Inflammatory macrophage treated with lipopolysaccharide for 1 hour (primary cell): Measurements from ENCODE around the gene PLEKHA7.
A peak's percentile ranks its signal among the peaks of the same experiment; 100 is the strongest.

Experiments used
- DNase-seq, 2 donors: peaks; one replicate each; pipeline ENCODE4 v3.0.0-alpha.2; 2020 to 2022

PLEKHA7 gene

DNA sequence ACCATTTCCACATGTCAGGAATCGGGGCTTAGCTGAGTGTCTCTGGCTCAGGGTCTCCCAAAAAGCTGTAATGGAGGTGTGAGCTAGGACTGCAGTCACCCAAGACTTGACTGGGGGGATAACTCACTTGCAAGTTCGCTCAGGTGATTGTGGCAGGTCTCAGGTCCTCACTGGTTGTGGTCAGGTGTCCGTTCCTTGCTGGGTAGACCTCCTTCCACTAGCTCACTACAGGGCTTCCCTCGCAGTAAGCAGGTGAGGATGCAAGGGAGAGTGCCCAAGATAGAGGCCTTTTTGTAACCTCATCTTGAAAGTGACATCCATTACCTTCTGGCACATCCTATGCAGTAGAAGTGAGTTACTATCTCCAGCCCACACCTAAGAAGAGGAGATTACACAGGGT lies 246.3 kb downstream of the PLEKHA7 start:
- DNase-seq = no peak

DNA sequence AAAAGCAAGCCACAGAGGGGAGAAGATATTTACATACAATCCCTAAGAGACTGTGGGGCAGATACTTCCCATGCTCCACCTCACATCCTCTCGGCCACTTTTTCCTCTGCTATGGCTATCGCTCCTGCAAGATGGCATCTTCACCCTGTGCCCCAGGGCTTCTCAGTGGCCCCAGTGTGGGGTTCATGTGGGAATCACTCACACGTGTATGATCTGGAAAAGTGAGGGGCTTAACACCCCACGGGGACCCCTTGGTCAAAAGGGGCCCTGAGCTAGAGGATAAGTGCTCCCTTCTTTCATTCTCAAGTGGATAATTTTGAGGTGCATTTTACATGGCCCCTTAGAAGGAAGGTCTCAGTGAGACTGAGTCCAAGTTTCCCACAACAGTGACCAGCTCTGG lies 247.1 kb downstream of the PLEKHA7 start:
- no peak for DNase-seq

DNA sequence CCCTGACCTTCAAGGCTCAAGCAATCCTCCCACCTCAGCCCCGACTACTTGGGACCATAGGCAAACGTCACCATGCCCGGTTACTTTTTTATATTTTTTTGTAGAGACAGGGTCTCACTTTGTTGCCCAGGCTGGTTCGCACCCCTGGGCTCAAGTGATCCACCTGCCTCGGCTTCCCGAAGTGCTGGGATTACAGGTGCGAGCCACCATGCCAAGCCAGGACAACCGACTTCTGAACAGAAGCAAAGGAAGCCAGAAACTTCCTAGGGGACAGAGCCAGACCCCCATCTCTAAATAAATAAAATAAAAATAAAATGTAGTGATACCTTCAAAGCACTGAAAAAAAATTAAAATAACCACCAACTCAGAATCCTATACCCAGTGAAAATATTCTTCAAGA lies 249.3 kb downstream of the PLEKHA7 start:
- no peak for DNase-seq

DNA sequence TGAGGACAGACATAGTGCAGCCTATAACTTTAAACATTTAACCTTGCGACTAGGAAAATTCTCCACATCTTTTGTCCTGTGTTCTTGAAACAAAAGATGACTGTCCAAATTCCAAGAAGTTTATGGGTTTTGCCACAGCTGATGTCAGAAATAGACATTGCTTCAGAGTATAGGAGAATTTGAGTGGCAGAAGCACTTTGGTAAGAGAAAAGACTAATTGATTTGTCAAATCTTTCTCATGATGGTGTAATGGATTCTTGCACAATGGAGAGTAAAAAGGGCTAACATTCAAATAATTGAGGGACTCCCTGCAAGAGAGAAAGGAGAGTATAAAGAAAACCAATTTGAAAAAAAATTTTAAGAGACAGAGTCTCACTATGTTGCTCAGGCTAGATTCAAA lies 250.5 kb downstream of the PLEKHA7 start:
- DNase-seq = no peak

DNA sequence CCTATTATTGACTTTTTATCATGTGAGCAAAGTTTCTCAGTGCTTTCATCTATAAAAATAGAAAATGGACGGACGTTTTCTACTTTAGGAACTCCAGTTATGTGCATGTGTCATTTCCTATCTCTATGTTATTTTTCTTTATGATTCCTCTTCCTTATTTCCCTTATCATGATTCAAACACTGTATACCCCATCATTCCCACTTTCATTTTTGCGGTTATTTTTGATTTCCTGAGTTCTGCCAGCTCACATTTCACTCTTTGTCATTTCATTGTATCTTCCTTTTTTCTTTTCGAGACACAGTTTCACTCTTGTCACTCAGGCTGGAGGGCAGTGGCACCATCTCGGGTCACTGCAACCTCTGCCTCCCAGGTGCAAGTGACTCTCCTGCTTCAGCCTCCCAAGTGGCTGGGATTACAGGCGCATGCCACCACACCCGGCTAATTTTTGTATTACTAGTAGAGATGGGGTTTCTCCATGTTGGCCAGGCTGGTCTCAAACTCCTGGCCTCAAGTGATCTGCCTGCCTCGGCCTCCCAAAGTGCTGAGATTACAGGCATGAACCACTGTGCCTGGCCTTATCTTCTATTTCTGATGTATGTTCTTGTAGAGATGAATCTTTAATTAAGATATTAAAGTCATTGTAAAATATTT lies 254.2 kb downstream of the PLEKHA7 start:
- DNase-seq = peak; percentile 14 to 15

DNA sequence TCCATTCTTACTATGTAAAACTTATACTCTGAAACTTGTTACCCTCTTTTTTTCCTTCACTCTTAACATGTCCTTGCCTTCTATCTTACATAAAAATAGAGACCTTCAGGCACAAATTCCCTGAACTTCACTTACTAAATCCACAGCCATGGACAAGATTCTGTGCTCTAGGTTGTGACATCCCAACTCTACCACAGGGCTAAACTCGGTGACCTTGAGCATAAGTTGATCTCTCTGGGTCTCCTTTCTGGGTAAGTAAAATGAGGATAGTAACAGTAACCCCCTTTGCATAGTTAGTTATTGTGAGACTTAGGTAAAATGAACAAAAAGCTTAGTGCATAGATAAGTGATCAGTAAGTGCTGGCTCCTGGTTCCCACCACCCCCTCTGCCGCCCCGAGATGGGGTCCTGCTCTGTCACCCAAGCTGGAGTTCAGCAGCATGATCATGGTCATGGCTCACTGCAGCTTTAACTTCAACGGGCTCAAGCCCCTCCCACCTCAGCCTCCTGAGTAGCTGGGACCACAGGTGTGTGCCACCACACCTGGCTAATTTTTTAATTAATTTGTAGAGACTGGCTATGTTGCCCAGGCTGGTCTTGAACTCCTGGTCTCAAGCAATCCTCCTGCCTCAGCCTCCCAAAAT lies 255.7 kb downstream of the PLEKHA7 start:
- no peak for DNase-seq

DNA sequence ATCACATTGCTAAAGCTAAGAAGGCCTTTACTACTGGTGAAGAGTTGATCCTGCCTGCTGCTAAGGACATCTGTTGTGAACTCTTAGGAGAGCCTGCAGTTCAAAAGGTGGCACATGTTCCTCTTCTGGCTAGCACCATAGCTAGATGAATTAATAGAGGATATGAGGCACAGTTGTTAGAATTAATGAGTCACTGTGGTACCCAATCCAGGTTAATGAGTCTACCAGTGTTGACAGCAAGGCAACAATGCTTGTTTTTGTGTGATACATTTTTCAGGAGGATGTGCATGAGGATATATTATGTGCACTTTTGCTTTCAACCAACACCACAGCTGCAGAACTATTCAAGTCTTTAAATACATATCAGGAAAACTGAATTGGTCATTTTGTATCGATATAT lies 263.8 kb downstream of the PLEKHA7 start:
- no peak for DNase-seq

DNA sequence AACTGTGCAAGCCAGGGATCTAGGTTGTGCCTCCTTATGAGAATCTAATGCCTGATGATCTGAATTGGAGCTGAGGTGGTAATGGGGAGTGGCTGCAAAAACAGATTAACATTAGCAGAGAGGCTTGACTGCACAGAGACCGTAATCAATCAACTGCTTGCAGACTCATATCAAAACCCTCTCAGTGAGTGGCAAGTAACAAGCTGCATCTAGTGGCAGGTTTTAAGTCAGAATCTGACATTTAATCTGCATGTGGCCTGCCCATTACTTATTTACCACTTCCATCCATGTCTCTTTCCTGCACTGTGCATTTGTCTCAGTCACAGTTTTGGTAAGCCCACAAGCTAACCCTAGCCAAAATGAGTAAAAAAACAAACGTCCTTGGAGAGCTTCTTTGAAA lies 264.5 kb downstream of the PLEKHA7 start:
- DNase-seq = no peak

DNA sequence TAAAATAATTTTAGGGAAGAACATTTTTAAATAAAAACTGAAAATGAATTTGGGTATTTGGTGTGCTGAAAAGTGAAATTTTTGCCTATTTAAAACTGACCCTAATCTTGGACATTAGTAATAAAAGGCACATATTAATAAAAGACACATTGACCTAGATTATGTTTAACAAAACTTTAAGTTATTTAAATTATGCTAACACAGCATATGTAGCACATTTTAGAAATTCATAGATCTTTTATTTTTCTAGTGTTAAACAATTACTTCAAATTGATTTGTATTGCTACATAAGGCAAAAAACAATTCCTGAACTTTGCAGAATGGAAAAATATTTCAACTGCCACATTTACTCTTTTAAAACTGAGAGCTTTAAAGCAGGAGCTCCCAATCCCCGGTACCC lies 265.1 kb downstream of the PLEKHA7 start:
- no peak for DNase-seq

DNA sequence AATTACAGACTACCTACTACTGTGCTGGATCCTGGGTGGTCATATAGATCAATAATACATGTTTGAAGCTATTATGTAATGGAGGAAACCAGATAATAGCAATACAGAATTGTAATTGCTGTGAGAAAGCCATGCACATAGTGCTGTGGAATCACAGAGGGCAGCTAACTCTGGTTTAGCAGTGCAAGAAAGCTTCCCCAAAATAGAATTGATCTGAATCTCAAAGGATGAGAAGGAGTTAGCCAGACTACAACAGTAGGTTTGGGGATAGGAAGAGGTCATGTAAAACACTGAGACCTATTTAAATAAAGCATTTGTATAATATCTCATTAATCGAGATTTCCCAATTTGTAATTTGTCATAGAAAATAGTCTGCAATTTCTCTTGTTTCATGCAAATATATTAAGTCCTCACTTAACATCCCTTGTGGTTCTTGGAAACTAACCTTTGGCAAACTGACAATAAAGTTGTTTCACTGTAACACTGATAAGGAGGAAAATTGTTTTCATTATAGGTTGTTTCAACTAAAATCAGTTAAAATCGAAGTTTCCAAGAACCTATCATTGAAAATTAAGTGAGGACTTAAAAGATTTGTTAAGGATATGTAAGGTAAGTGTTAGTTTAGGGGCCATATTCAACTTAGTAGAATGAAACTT lies 268.1 kb downstream of the PLEKHA7 start:
- no peak for DNase-seq

DNA sequence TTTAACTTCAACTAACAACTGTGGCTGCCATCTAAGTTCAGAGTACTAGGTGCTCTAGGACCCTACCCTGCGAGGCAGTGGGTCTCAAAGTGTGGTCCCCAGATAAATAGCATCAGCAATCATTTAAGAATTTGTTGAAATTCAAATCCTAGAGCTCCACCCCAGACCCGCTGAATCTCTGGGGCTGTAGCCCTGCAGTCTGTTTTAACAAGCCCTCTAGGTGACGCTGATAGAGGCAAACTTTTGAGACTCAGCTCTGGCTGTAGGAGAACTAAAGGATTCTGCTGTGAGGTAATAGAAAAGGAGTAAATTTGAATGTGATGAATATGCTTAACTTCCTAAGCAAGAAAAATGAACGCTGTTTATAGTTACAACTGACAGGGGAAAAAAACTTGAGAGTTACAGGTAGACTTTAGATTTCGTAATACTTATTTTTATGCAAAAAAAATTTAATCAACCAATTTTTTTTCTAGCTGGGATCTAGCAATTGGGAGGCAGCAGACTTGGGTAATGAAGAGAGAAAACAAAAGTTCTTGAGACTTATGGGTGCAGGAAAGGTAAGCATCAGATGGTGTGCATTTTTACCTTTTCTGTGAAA lies 270.0 kb downstream of the PLEKHA7 start:
- no peak for DNase-seq

DNA sequence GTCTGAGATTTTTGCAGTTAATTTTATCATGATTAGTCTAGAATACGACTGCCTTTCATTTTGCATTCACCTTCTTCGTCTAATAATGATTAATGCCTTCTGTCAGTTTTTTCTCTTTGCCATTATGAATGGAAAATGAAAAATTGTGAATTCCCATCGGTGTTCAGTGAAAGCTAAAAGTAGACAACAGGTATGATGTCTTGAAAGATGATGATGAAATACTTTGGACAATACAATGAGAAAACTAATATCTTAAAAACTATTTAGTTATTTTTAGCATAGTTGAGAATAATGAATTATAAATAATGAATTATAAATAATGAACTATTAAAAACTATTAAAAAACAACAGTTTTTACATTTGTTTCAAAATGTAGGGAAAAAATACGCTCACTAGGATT lies 270.7 kb downstream of the PLEKHA7 start:
- DNase-seq = no peak

DNA sequence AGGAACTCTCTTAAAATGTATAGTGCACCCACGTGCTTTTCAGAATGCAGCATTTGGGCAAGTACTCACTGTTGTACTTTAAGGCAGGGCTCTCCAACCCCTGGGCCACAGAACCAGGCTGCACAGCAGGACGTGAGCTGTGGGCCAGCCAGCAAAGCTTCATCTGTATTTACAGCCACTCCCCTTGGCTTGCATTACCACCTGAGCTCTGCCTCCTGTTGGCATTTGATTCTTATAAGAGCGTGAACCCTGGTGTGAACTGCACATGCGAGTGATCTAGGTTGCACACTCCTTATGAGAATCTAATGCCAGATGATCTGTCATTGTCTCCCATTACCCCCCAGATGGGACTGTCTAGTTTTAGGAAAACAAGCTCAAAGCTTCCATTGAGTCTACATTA lies 272.7 kb downstream of the PLEKHA7 start:
- DNase-seq = no peak

DNA sequence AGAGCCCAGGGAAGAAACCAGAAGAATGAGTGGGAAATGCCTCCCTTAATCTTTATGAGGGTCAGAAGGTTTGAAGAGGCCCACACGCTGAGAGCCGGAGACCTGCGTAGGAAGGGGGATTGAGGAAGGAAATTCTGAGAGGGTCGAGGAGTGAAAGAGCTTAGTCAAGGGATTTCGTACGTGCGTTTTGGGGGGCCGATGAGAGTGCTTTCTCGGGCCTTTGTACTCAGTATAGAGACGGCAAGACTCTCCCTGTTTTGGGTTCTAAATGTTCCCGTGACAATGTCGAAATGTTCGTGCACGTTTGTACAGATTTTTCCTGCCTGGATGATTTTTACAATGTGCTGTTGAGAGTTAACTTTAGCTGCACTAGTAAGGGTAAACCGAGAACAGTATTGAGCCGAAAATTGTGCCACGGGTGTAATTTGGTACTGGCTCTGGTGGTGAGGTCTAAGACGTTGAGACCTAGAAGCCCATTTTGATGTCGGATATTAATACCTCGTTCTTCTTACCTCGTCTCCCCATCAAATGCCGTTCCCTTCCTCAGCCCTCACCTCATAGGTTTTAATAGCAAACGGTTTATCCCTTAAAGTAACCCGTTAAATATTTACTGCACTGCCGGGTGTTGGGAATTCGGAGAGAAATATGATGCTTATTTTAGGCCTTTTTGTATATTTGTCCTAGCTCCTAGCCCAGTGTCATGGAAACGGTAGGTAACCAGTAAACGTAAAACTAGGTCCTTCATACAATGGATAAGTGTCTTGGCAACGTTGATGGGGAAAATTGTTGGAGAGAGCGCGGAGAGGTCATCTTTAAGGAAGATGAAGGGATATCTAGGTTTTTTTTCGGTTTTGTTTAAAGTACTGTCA lies 275.0 kb downstream of the PLEKHA7 start:
- DNase-seq = peak in 1 of 2 donors; percentile 59

DNA sequence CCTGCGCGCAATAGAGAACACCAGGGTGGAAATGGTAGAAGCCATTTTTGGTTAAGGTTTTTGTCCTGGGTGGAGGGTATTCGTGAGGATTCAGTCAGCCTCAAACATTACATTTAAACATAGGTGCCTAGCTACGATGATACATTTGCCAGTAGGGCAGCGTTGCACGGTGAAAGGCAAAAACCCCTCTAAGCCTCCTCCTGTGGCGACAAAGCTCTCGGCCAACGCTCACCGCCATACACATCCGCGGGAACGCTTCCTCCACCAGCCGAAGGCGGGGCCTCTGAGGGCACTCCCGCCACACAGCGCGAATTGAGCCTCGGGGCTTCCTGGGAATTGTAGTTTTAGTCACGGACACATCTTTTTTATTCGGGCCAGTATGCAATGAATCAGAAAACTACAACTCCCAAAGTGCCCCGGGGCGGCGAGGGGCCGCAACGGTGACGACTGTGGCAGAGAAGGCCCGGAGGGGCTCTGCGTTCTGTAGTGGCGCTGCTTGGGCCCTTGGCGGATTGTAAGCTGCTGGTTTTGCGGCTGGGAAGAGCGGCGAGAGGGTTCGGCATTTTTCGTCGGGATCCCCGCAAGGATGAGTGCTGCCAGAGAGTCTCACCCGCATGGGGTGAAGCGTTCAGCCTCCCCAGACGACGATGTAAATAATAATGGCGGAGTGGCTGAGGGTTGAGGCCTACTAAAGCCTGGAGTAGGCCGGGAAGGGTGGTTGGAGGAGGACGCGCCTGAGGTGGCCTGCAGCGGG lies 275.8 kb downstream of the PLEKHA7 start, which contains the start of gene C11orf58:
Gene C11orf58 (plus strand): TSS at position 455 of the 754 bp plus-strand sequence. CDS start 132 bp downstream, at position 587.
- peak; percentile 96 to 97 for DNase-seq

DNA sequence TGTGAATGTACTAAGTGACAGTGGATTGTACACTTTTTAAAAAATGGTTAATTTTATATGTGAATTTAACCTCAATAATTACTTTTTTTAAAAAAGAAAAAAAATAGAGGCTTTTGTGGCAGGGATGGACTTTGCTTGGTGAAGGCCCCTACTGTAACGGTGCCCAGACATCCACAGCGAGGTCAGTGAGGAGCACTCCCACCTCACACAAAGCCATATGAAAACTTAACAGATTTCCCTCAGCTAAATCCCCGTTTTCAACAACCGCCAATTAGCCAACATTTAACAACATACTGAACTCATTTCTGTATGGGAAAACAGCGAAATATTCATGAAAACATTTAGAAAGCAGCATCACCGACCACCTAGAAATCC lies 276.4 kb downstream of the PLEKHA7 start:
- DNase-seq = no peak
